ENCODE data around the gene ZNF700.

DNA sequence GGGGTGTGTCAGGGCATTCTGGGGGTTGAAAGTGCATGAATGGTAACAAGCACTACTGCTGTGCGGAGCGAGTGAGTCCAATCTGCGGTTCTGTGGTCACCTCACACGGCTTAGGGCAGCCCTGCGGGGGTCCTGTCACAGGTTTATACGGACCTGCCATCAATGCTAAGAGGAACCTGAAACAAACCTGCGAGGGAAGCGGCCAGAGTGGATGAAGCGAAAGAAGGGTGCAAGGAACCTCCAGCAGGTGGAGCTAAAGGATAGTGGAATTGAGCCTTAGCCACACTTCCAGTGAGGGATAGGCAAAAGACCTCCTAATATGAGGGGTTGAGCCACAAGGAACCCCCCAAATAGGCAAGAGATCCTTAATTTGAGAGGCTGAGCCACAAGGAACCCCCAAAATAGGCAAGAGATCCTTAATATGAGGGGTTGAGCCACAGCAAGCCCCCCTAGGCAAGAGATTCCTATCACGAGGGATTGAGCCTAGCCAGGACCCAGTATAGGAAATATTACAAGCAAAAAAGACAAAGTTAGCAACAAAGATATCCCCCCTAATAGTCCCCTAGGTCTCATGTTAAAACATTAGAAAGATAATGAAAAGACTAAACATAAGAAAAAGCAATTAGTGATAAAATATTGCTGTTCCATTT is 43.6 kb upstream of the ZNF700 start:
- TF ChIP-seq, protein P1, sequence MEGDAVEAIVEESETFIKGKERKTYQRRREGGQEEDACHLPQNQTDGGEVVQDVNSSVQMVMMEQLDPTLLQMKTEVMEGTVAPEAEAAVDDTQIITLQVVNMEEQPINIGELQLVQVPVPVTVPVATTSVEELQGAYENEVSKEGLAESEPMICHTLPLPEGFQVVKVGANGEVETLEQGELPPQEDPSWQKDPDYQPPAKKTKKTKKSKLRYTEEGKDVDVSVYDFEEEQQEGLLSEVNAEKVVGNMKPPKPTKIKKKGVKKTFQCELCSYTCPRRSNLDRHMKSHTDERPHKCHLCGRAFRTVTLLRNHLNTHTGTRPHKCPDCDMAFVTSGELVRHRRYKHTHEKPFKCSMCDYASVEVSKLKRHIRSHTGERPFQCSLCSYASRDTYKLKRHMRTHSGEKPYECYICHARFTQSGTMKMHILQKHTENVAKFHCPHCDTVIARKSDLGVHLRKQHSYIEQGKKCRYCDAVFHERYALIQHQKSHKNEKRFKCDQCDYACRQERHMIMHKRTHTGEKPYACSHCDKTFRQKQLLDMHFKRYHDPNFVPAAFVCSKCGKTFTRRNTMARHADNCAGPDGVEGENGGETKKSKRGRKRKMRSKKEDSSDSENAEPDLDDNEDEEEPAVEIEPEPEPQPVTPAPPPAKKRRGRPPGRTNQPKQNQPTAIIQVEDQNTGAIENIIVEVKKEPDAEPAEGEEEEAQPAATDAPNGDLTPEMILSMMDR (IDR thresholded peaks at IDR 0.05), result peak; percentile 60 to 73 (median 68)
- TF ChIP-seq POLR2A (IDR thresholded peaks at IDR 0.05), result no peak
